GM13976 (cell line): ENCODE measurements around the gene BMP10.
"Not testable (repeated sequence)": the region's sequence is repeated elsewhere in the genome, so short reads cannot be mapped to it uniquely, and the experiment has no call there.

Experiments
- DNase-seq: peaks from one replicate; pipeline ENCODE4 v3.0.0; 2012; ENCODE audit warnings: low spot score
- CTCF ChIP-seq: IDR thresholded peaks from 2 replicates; pipeline ENCODE4 v1.5.1; 2012; ENCODE audit warnings: borderline replicate concordance, mild to moderate bottlenecking; ENCODE audit not compliant: insufficient read depth; ENCODE audit errors: extremely low read depth, missing control alignments, control extremely low read depth
- in situ Hi-C: fragments of 300-500 bp; cut with MboI; formaldehyde crosslinking; loops from one replicate; pipeline ENCODE4 v1.12.0; 2022; ENCODE audit warnings: low sequenced_read_pairs, mixed read lengths, inconsistent platforms; ENCODE audit not compliant: unreplicated experiment

Gene BMP10

GRCh38 chr2:68901561-68901960 is 30.4 kb upstream of the BMP10 start:
- no peak for DNase-seq
- in situ Hi-C loops, result loop anchor here (25.0 kb wide), 1 partner anchor 164 kb away; the partner anchor contains the start of gene ARHGAP25
- no peak for TF ChIP-seq CTCF

- no peak for DNase-seq
- in situ Hi-C loops, result loop anchor here (25.0 kb wide), 1 partner anchor 164 kb away; the partner anchor contains the start of gene ARHGAP25
These were observed 30.0 kb upstream of the BMP10 start for GRCh38 chr2:68901199-68901514.

DNA sequence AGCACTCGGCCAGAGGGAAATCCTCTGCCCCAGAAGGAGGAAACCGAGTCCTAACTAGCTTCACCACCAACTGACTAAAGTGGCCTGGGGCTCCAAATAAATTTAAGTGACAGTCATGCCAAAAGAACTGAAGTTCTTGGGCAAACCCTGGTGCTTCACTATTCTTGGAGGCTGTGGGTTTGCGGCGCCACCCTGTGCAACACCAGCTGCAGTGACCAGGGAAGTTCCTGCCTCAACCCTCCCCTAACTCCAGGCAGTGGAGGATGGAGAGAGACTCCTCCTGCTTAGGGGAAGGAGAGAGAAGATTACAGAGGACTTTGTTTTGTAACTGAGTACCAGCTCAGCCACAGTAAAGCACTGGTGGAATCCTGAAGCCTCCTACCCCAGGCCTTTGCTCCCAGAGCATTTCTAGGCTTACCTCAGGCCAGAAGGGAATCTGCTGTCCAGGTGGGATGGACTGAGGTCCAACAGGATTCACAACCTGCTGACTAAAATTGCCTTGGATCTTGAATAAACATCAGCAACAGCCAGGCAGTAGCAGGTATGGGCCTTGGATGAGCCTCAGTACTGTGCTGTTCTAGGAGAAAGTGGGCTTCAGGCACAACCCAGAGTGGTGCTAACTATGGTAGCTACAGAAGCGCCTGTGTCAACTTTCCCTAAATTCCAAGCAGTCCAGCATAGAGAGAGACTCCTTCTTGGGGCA is 29.4 kb upstream of the BMP10 start:
- DNase-seq, result no peak
- no peak for TF ChIP-seq CTCF
- in situ Hi-C loops, result loop anchor here (25.0 kb wide), 1 partner anchor 163 kb away; the partner anchor contains the start of gene ARHGAP25

More at GRCh38 chr2:68901199-68901514, 30.0 kb upstream of the BMP10 start:
- TF ChIP-seq CTCF, result no peak

DNA sequence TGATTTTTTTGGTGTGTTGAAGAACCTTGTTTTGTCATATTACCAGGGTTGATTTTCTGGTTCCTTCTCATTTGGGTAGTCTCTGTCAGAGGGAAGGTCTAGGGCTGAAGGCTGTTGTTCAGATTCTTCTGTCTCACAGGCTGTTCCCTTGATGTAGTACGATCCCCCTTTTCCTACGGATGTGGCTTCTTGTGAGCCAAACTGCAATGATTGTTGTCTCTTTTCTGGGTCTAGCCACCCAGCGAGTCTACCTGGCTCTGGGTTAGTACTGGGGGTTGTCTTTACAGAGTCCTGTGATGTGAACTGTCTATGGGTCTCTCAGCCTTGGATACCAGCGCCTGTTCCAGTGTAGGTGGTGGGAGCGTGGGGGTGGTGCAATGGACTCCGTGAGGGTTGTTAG is 24.8 kb upstream of the BMP10 start:
- DNase-seq, in situ Hi-C loops: not testable (repeated sequence)

GRCh38 chr2:68889500-68889899 is 18.3 kb upstream of the BMP10 start:
- no peak for DNase-seq
- TF ChIP-seq CTCF, result no peak
- in situ Hi-C loops, result no loop called here

GRCh38 chr2:68889021-68889420 is 17.8 kb upstream of the BMP10 start:
- TF ChIP-seq CTCF, result no peak
- in situ Hi-C loops, result no loop called here
- DNase-seq, result no peak

- TF ChIP-seq CTCF, result no peak
- in situ Hi-C loops, result no loop called here
- no peak for DNase-seq
These were observed 17.0 kb upstream of the BMP10 start for GRCh38 chr2:68888038-68888704.
